Islet precursor cell (in vitro differentiated cells): Measurements from ENCODE around the gene TACSTD2.
"Not testable (repeated sequence)": the region's sequence is repeated elsewhere in the genome, so short reads cannot be mapped to it uniquely, and the experiment has no call there.

ENCODE experiments used
- DNase-seq: peaks from one replicate; pipeline ENCODE4 v3.0.0-alpha.2; 2018

The TACSTD2 gene

DNA sequence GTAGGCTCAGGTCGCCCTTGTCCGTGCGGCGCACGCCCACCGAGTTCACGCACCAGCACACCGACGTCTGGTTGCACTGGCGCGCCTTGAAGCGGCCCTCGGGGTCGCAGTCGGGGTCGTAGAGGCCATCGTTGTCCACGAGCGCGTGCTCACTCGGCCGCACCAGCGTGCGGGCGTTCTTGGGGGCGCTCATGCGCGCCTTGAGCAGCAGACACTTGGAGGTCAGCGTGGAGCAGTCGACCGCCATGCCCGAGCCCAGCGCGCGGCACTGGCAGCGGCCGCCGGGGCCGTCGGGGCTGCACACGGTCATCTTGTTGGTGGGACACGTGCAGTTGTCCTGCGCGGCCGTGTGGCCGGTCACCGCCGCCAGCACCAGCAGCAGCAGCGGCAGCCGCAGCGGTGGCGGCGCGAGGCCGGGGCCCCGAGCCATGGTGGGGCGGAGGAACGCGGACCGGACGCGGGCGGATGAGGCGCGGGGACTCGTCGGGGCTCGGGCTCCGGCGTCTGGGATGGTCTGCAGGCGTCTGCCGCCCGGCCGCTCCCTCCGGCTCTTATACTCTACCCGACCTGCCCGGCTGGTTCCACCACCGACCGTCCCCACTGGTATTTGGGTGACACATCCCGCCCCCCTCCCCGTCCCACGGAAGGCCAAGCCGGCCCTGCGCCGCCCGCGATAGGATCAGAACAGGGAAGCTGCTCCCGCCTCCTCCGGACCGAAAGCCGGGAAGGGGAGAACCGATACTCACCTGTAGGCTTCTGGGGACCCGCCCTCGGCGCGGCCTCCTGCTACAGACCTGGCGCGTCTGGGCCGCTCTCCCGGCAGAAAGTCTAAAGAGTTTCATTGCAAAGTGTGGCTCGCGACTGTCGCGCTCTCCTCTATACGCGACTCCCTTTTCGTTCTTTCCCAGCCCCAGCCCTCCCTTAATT is at the start of gene TACSTD2:
Gene TACSTD2, minus strand, starts transcription at position 526 of the 927 bp plus-strand sequence. Its CDS starts 96 bp downstream, at position 430.
- peak; percentile 95 for DNase-seq

DNA sequence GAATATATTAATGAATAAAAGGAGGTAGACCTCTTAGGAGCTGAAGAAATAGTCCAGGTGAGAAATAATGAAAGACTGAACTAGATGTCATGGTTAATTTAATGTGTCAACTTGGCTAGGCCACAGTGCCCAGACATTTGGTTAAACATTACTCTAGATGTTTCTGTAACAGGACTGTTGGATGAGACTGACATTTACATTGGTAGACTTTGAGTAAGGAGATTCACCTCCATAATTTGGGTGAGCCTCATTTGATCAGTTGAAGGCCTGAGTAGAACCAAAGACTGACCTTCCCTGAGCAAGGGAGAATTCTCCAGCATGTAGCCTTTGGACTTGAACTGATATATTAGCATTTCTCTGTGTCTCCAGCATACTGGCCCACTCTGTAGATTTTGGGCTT is 49.2 kb upstream of the TACSTD2 start:
- no peak for DNase-seq

- not testable (repeated sequence) for DNase-seq
These were observed 46.2 kb upstream of the TACSTD2 start for GRCh38 chr1:58623259-58623658.

- no peak for DNase-seq
These were observed 45.5 kb upstream of the TACSTD2 start for GRCh38 chr1:58622571-58622970.

DNA sequence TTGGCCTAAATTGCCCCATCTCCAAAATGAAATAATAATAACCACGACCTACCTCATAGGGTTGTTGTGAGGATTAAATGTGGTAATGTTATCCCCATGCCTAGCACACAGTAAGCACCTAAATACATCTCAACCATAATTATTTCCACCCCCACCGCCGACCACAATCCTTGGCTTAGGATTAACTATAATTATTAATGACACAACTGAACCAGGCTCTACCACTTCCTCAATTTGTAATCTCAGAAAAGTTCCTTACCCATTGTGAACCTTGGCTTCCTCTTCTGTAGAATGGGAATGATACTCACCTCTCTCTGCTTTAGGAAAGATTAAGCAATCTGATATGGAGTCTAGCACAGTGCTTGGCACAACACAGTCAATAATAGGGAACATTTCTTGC is 44.3 kb upstream of the TACSTD2 start:
- no peak for DNase-seq

DNA sequence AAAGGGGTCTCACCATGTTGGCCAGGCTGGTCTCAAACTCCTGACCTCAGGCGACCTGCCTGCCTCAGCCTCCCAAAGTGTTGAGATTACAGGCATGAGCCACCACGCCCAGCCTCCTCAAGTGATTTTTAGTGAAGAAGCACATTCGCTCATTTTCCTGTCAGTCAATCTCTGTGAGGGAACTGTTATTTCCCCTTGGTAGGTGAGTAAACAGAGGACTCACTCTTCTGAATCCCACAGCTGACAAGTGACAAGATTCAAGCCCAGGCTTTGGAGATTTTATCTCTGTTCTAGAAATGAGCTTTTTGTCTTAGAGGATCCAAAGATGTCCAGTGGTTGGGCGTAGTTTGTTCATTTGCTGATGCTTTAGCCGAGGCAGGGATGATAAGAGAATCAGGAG is 43.9 kb upstream of the TACSTD2 start:
- DNase-seq, result no peak

DNA sequence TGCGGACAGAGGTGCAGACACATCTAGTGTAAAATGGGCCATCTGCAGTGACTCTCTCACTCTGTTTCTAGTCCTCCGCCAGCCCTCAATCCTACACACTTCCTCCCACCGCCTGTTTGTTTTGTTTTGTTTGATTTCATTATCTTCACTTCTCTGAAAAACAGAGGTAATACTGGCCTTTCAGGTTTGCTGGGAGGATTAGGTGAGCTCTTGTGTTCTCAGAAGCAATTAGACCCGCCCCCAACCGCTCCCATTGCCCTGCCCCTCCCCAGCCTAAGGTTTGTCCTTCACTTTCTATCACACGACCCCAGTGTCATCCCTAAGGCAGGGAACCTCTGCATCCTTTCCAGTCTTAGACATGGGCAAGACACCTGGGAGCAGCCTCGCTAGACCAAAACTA is 43.2 kb upstream of the TACSTD2 start:
- no peak for DNase-seq

DNA sequence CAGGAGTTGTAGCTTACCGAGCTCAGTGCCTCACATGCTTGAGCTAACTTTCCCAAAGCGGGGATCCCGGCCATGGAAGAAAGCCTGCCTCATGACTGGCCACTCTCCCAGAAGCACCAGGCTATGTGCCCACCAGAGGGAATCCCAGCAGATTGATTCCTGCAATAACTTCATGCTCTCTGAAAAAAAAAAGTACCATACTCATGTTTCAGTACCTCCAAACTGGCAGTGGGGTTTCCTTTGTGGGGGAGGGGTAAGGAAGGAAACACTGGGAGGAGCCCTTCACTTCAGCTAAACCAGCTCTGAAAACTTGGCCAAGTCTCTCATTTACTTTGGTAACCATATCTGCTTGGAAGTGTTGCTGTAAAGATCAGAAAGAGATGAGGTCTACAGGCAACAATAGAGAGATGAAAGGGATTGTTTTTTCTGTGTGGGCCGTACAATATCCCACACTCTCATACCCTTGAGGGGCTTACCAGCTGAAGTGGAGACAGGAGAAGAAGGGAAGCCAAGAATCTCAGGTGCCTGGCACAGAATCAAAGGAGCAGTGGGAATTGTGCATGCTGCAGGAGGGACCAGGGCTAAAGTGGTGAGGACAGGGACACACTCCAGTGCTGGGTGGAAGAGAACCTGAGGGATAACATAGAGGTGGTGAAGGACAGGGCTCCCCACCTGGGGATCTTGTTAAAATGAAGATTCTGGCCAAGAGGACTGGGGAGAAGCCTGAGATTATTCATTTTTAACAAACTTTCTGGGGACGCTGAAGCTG is 42.4 kb upstream of the TACSTD2 start:
- no peak for DNase-seq

- no peak for DNase-seq
These were observed 41.3 kb upstream of the TACSTD2 start for GRCh38 chr1:58618303-58618702.

GRCh38 chr1:58611861-58612385 is 34.9 kb upstream of the TACSTD2 start:
- no peak for DNase-seq

DNA sequence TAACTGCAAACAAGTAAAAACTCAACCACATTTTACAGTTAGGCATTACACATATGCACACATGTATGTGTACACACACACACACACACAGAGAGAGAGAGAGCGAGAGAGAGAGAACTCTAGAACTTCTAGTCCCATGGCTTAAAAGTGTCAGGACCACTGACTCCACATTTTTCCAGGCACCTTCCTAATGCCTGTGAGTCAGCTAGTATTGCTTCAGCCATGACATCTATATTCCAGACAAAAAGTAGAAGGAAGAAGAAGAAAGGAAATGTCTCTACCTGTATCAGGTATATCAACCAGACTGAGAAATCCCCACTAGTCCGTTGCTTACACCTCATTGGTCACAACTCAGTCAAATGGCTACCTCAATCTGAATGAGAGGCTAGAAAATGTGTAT is 31.9 kb upstream of the TACSTD2 start:
- no peak for DNase-seq

DNA sequence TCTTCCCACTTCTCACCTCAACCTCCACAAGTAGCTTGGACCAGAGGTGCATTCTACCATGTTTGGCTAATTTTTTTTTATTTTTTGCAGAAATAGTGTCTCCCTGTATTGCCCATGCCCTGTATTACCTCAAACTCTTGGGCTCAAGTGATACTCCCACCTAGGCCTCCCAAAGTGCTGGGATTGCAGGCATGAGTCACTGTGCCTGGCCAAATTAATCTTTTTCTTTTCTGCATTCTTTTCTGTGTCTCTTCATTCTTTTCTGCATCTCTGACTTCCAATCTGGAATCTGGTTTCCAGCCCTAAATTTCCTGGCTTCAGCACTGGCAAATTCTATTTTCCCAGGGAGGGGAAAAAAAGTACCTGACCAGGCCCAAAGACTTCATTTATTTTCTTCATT is 31.2 kb upstream of the TACSTD2 start:
- no peak for DNase-seq

- DNase-seq, result no peak
These were observed 30.3 kb upstream of the TACSTD2 start for GRCh38 chr1:58607391-58607790.

GRCh38 chr1:58601921-58602320 is 24.9 kb upstream of the TACSTD2 start:
- not testable (repeated sequence) for DNase-seq

- DNase-seq, result no peak
These were observed 20.9 kb upstream of the TACSTD2 start for GRCh38 chr1:58597996-58598395.

DNA sequence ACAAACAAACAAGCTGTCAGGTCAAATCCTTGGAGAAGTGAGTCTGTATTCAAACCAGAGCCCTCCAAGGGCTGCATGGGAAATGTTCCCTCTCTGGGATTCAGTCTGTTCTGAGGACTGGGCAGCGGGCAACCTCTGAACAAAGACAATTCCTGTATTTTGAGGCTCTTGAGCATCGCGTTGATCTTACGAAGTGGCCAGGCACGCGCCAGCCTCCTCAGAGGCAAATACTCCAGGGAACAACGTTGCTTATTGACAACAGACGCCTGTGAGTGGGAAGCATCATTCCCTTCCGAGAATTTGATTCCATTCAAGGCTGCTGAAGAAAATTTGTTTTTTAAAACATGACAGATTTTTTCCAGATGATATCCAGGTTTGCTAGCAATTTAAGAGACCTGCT is 20.0 kb upstream of the TACSTD2 start:
- no peak for DNase-seq

- DNase-seq, result no peak
These were observed 19.6 kb upstream of the TACSTD2 start for GRCh38 chr1:58596631-58597052.

- no peak for DNase-seq
These were observed 17.5 kb upstream of the TACSTD2 start for GRCh38 chr1:58594546-58594945.

DNA sequence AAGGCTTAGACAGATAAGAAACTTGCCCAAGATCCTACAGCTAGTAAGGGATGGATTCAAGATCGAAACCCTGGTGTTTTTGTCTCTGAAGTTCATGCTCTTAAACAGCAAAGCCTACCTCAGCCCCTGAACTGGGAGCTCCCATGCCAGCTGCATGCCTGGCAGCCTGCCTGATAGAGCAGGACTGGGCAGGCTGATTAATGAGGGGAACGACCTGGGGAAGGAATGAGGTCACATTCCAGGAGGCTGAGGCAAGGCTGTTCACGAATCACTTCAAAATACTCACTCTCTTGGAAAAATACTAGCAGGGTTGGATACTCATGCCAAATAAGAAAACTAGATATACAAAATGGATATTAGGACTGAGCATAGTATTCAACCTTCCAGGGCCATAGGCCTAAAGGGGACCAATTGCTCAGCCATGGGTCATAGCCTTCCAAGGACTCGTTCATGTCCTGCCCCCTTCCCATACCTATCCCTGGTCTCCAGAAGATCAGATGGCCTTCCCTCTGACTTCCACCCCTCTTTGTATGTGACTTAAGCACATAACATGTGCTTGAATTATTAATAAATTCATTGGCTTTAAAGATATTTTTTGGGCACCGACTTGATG is 15.6 kb upstream of the TACSTD2 start:
- peak; percentile 75 for DNase-seq

- DNase-seq, result no peak
These were observed 14.8 kb upstream of the TACSTD2 start for GRCh38 chr1:58591806-58592205.

- no peak for DNase-seq
These were observed 13.0 kb upstream of the TACSTD2 start for GRCh38 chr1:58590019-58590418.

DNA sequence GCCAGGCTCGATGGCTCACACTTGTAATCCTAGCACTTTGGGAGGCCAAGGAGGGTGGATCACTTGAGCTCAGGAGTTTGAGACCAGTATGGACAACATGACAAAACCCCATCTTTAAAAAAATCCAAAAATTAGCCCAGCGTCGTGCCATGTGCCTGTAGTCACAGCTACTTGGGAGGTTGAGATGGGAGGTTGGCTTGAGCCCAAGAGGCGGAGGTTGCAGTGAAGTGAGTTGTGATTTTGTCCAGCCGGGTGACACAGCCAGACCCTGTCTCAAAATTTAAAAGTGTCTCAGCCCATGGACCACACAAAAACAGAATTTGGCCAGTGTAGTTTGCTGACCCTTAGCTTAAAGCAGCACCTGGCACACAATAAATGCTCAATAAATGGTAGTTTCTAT is 11.3 kb upstream of the TACSTD2 start:
- no peak for DNase-seq

GRCh38 chr1:58587667-58588066 is 10.6 kb upstream of the TACSTD2 start:
- DNase-seq, result no peak
